Peyer's patch (tissue), 4 donors: ENCODE measurements around the gene DPF1.

Experiments used
- POLR2A ChIP-seq, 2 donors: fragments of 450-650 bp; IDR thresholded peaks; one replicate each; pipeline ENCODE4 v1.5.1; 2017; ENCODE audit warnings: antibody characterized with exemption in 2 of 2, mild to moderate bottlenecking in 2 of 2, moderate library complexity in 2 of 2
- TF ChIP-seq, protein P1 (sequence below), 6 experiments: fragments of 450-650 bp in 4 of 6; fragments of 200-600 bp in 2 of 6; sonication (generic) in 1 of 6; IDR thresholded peaks; one replicate each; pipeline ENCODE4 v1.5.1; 2017 to 2019; ENCODE audit warnings: antibody characterized with exemption in 6 of 6, mild to moderate bottlenecking in 3 of 6, moderate library complexity in 1 of 6

DNA sequence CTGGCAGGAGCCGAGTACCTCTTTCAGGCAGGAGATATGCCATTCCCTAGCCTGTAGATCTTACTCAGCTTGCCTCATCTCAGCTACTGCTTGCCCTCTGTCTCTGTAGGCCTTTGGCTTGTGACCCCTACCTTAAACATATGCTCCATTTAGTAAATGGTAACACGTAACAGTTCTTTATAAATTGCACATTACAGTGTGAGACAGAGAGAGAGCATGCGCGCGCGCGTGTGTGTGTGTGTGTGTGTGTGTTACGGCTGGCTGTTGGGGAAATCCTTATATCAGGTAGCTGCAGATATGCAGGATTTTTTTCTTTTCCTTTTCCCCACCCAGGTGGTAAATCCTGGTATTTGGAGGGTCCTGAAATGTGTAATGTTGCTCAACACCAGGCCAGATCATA, 44.5 kb upstream of the DPF1 start:
- TF ChIP-seq, protein P1, sequence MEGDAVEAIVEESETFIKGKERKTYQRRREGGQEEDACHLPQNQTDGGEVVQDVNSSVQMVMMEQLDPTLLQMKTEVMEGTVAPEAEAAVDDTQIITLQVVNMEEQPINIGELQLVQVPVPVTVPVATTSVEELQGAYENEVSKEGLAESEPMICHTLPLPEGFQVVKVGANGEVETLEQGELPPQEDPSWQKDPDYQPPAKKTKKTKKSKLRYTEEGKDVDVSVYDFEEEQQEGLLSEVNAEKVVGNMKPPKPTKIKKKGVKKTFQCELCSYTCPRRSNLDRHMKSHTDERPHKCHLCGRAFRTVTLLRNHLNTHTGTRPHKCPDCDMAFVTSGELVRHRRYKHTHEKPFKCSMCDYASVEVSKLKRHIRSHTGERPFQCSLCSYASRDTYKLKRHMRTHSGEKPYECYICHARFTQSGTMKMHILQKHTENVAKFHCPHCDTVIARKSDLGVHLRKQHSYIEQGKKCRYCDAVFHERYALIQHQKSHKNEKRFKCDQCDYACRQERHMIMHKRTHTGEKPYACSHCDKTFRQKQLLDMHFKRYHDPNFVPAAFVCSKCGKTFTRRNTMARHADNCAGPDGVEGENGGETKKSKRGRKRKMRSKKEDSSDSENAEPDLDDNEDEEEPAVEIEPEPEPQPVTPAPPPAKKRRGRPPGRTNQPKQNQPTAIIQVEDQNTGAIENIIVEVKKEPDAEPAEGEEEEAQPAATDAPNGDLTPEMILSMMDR (IDR thresholded peaks at IDR 0.05), result no peak
- TF ChIP-seq POLR2A (IDR thresholded peaks at IDR 0.05), result no peak
